ENCODE data around the gene CD300A. TPM values are rescaled to one million over a fixed set of nuclear protein-coding genes. Genes with fewer than 3 reads are reported as not detected.

Gene CD300A
- total RNA-seq, 4 donors from 2014 or later, result 1.9 to 100.0 (median 5.2) TPM

- TF ChIP-seq CTCF (IDR thresholded peaks at IDR 0.05; ENCODE audit: low read depth), result no peak
These were observed 18.7 kb downstream of the CD300A start for GRCh38 chr17:74485022-74485743.

DNA sequence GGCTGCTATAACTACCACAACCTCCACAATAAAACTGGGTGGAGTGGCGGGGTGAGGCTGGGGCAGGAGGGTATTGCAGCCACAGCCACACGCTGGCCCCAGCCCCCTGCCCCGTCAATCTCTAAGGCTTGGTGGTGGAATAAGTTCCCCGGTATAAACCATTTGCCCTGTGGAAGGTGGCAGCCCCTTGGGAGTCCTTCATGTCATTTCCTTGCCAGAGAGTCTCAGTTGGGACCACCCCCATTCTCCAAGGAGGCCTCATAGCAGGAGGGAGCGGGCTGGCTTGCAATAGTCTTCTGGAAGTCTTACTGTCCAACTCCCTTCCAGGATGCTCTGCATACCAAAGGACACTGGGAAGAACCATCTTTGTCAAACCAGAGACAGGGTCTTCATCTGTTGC is 19.4 kb downstream of the CD300A start:
- no peak for TF ChIP-seq CTCF (IDR thresholded peaks at IDR 0.05; ENCODE audit: low read depth)

GRCh38 chr17:74490716-74491115 is 24.3 kb downstream of the CD300A start:
- no peak for TF ChIP-seq CTCF (IDR thresholded peaks at IDR 0.05; ENCODE audit: low read depth)

- TF ChIP-seq CTCF (IDR thresholded peaks at IDR 0.05; ENCODE audit: low read depth), result no peak
These were observed 25.2 kb downstream of the CD300A start for GRCh38 chr17:74491626-74492025.

DNA sequence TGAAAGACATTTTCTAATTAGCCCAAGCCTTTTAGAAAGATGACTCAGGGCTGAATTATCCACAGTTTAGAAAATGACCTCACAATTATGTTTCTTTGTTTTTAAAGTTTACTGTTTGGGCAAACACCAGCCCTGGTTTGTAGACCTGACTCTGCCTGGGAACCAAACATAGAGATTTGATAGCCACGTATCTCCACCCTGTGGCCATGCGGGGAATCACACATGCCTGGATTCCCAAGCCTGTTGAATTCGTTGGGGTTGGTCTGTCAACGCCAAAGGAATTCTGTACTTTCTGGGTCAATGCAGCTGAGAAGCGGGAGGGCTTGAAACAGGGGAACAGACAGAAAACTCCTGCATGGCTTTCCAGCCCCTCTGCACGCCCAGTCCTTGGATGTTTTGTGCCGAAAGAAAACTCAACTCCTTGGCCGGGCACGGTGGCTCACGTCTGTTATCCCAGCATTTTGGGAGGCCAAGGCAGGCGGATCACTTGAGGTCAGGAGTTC is 26.9 kb downstream of the CD300A start:
- no peak for TF ChIP-seq CTCF (IDR thresholded peaks at IDR 0.05; ENCODE audit: low read depth)

DNA sequence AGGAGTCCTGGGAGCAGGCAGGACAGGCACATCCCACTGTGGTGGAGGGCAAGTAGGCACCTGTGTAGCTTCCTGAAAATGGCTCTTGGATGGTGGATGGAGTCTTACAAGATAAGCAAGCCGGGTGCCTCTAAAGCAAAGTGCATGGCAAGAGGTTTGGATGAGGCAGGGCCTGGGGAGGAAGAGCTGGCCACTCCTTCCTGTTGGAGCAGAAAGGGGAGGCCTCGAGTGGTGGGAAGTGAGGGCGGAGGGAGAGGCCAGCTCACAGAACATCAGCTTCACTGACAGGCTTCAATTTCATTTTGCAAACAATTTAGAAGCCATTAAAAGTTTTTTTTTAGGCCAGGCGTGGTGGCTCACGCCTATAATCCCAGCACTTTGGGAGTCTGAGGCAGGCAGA is 31.0 kb downstream of the CD300A start:
- TF ChIP-seq CTCF (IDR thresholded peaks at IDR 0.05; ENCODE audit: low read depth), result no peak

DNA sequence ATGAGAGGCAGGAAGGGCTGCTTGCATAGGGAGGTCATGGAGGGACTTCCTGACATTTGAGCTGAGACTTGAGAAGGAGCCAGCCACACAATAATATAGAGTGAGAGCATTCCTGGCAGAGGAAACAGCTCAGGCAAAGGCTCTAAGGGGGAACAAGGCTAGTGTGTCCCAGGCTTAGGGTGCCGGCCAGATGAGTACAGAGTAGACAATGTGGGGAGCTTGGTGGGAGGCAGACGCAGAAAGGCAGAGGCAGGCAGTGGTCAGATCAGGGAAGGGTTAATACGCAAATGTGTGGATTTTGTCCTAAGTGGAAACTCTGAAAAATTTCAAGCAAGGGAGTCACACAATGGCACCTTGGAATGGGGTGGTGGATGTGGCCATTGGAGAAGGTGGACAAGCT is 33.6 kb downstream of the CD300A start:
- no peak for TF ChIP-seq CTCF (IDR thresholded peaks at IDR 0.05; ENCODE audit: low read depth)
